Measurements from ENCODE around the gene ZNF780B. TPM values are rescaled to one million over a fixed set of nuclear protein-coding genes. Genes with fewer than 3 reads are reported as not detected.

ZNF780B gene
- total and polyA plus RNA-seq, 2 donors (not counting 1 experiment from before 2014, with no cell fraction given) = 8.5 to 57.6 TPM

DNA sequence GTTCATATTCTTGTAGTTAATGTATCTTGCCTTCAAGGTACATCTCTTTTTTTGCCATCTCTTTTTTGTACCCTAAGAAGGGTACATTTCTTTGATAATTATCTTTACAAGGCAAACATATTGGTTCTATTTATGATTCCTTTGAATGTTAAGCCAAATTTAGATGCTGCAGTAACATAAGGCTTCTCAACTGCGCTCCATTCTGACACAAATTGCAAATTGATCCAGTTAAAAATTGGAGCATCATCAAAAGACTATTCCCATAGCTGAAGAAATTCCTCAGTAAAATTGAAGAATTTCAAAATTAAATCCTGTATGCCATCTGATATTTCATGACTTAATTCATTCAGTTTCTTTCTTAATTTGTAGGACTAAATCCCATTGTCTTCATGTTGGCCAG lies 37.4 kb upstream of the ZNF780B start:
- Histone ChIP-seq H3K4me2 (replicated peaks; ENCODE audit: low read depth, low read length, poor library complexity, severe bottlenecking) (no peak overlapping the region), H3K27ac (ENCODE audit: low read length in 2 of 2) (no peak overlapping the region), H4K20me1 (ENCODE audit: control insufficient read depth, insufficient read depth, low read length, poor library complexity, severe bottlenecking) (no peaks in the 10 kb centered on the region), H3K4me3 (ENCODE audit: control extremely low read depth in 1 of 5, extremely low read depth in 1 of 5, insufficient read depth in 1 of 5, low read depth in 2 of 5, low read length in 4 of 5) (no peak overlapping the region), H3K9me3 (ENCODE audit: control extremely low read depth in 1 of 3, control insufficient read depth in 2 of 3, insufficient read depth in 1 of 3, low read length in 2 of 3) (peaks cover 0 to 7% (median 0%) of the 10 kb centered on the region in 3 donors), H3K9ac (ENCODE audit: low read length) (no peak overlapping the region), H3K4me1 (ENCODE audit: control insufficient read depth in 2 of 2, insufficient read depth in 2 of 2, low read length in 2 of 2) (peaks cover 12 to 16% of the 10 kb centered on the region in 2 donors), H3K79me2 (ENCODE audit: control insufficient read depth, insufficient read depth, low read length) (peaks cover 22% of the 10 kb centered on the region), H3K27me3 (replicated peaks in 1 of 4; ENCODE audit: control extremely low read depth in 1 of 4, control insufficient read depth in 3 of 4, insufficient read depth in 4 of 4, low read length in 3 of 4) (peaks cover 0 to 12% (median 5%) of the 10 kb centered on the region in 4 experiments), H2AFZ (ENCODE audit: insufficient read depth, low read depth, low read length, poor library complexity, severe bottlenecking) (no peak overlapping the region), H3K36me3 (replicated peaks in 1 of 2; ENCODE audit: control extremely low read depth in 1 of 2, control insufficient read depth in 1 of 2, extremely low read depth in 1 of 2, insufficient read depth in 2 of 2, low read length in 1 of 2) (peaks cover 2 to 3% of the 10 kb centered on the region in 2 experiments)
- peaks cover 5% of the 10 kb centered on the region for H3K9me3 Mint-ChIP-seq (ENCODE audit: insufficient read depth)
- no peak for TF ChIP-seq EZH2 (IDR thresholded peaks at IDR 0.05; ENCODE audit: borderline replicate concordance, insufficient read depth, low read depth, low read length, poor library complexity, severe bottlenecking)
- TF ChIP-seq, protein P1, sequence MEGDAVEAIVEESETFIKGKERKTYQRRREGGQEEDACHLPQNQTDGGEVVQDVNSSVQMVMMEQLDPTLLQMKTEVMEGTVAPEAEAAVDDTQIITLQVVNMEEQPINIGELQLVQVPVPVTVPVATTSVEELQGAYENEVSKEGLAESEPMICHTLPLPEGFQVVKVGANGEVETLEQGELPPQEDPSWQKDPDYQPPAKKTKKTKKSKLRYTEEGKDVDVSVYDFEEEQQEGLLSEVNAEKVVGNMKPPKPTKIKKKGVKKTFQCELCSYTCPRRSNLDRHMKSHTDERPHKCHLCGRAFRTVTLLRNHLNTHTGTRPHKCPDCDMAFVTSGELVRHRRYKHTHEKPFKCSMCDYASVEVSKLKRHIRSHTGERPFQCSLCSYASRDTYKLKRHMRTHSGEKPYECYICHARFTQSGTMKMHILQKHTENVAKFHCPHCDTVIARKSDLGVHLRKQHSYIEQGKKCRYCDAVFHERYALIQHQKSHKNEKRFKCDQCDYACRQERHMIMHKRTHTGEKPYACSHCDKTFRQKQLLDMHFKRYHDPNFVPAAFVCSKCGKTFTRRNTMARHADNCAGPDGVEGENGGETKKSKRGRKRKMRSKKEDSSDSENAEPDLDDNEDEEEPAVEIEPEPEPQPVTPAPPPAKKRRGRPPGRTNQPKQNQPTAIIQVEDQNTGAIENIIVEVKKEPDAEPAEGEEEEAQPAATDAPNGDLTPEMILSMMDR (IDR thresholded peaks at IDR 0.05) = no peak
- POLR2A ChIA-PET = no interaction called here
- WGBS (ENCODE audit: insufficient coverage) = 80% methylated on average over 1 of the region's 1 CpG
- H3K27me3 Mint-ChIP-seq = peaks cover 30% of the 10 kb centered on the region
- intact Hi-C loops (cut with micrococcal nuclease) = loop anchor here (5.0 kb wide), 1 partner anchor 96 kb away; the partner anchor contains the start of gene ZNF546
- H3K4me1 Mint-ChIP-seq = peaks cover 29% of the 10 kb centered on the region
- H3K27ac Mint-ChIP-seq = no peak overlapping the region
- DNase-seq = no peak
- no peak overlapping the region for H3K4me3 Mint-ChIP-seq
- CTCF ChIA-PET = interaction anchor here (1.7 kb wide), 1 partner anchor 46 kb away, joined by 4 read pairs; no protein-coding TSS in a partner anchor
- ATAC-seq (ENCODE audit: low read depth) = no peak

All from B cell (primary cell).